ENCODE data around the gene WASHC1.
"Not testable (repeated sequence)": the region's sequence is repeated elsewhere in the genome, so short reads cannot be mapped to it uniquely, and the experiment has no call there.

Gene WASHC1

GRCh38 chr9:29356-29755 is at the start of gene WASHC1:
Gene WASHC1 (minus strand): TSS chr9:29456. CDS start chr9:24999, 4,457 bp downstream.
- not testable (repeated sequence) for DNase-seq (ENCODE audit: low spot score)

GRCh38 chr9:78333-78732 is 49.1 kb upstream of the WASHC1 start:
- not testable (repeated sequence) for DNase-seq (ENCODE audit: low spot score)

GRCh38 chr9:76389-76788 is 47.1 kb upstream of the WASHC1 start:
- DNase-seq (ENCODE audit: low spot score), result not testable (repeated sequence)

GRCh38 chr9:73900-74525 is 44.8 kb upstream of the WASHC1 start:
- DNase-seq (ENCODE audit: low spot score), result not testable (repeated sequence)

GRCh38 chr9:73076-73899 is 44.0 kb upstream of the WASHC1 start:
- DNase-seq (ENCODE audit: low spot score), result not testable (repeated sequence)

GRCh38 chr9:63031-63629 is 33.9 kb upstream of the WASHC1 start:
- DNase-seq (ENCODE audit: low spot score), result peak; percentile 54

GRCh38 chr9:52678-53077 is 23.4 kb upstream of the WASHC1 start:
- not testable (repeated sequence) for DNase-seq (ENCODE audit: low spot score)

- DNase-seq (ENCODE audit: low spot score), result not testable (repeated sequence)
Observed at GRCh38 chr9:48190-48842, 19.1 kb upstream of the WASHC1 start.

- not testable (repeated sequence) for DNase-seq (ENCODE audit: low spot score)
Observed at GRCh38 chr9:46639-47271, 17.5 kb upstream of the WASHC1 start.

GRCh38 chr9:46164-46563 is 16.9 kb upstream of the WASHC1 start:
- DNase-seq (ENCODE audit: low spot score), result not testable (repeated sequence)

- not testable (repeated sequence) for DNase-seq (ENCODE audit: low spot score)
Observed at GRCh38 chr9:45180-45878, 16.1 kb upstream of the WASHC1 start.

GRCh38 chr9:44416-44815 is 15.2 kb upstream of the WASHC1 start:
- not testable (repeated sequence) for DNase-seq (ENCODE audit: low spot score)

GRCh38 chr9:43636-44035 is 14.4 kb upstream of the WASHC1 start:
- DNase-seq (ENCODE audit: low spot score), result not testable (repeated sequence)

GRCh38 chr9:43116-43515 is 13.9 kb upstream of the WASHC1 start:
- DNase-seq (ENCODE audit: low spot score), result not testable (repeated sequence)

- not testable (repeated sequence) for DNase-seq (ENCODE audit: low spot score)
Observed at GRCh38 chr9:41819-42218, 12.6 kb upstream of the WASHC1 start.

- DNase-seq (ENCODE audit: low spot score), result not testable (repeated sequence)
Observed at GRCh38 chr9:41261-41676, 12.0 kb upstream of the WASHC1 start.

GRCh38 chr9:32308-32707 is 3.1 kb upstream of the WASHC1 start:
- not testable (repeated sequence) for DNase-seq (ENCODE audit: low spot score)

GRCh38 chr9:28775-29174 is 481 bp downstream of the WASHC1 start:
- not testable (repeated sequence) for DNase-seq (ENCODE audit: low spot score)

- DNase-seq (ENCODE audit: low spot score), result not testable (repeated sequence)
Observed at GRCh38 chr9:21621-22020, 7.6 kb downstream of the WASHC1 start.

GRCh38 chr9:16875-17274 is 12.4 kb downstream of the WASHC1 start:
- not testable (repeated sequence) for DNase-seq (ENCODE audit: low spot score)
